GM12891 (cell line): ENCODE results near the gene CPHXL2.

Source experiments
- PAX5 ChIP-seq: IDR thresholded peaks from 2 replicates; pipeline ENCODE4 v1.6.1; 2011; ENCODE audit warnings: low read length, moderate library complexity, mild to moderate bottlenecking; ENCODE audit not compliant: insufficient read depth, severe bottlenecking
- POLR2A ChIP-seq: IDR thresholded peaks from 2 replicates; pipeline ENCODE4 v1.6.1; 2011; ENCODE audit warnings: low read depth, low read length, control low read depth
- POLR2AphosphoS5 ChIP-seq: IDR thresholded peaks from 2 replicates; pipeline ENCODE4 v1.6.1; 2011; ENCODE audit warnings: low read depth, low read length, control low read depth
- POU2F2 ChIP-seq: IDR thresholded peaks from 2 replicates; pipeline ENCODE4 v1.6.1; 2011; ENCODE audit warnings: low read depth, mild to moderate bottlenecking, control low read depth, low read length, moderate library complexity
- SPI1 ChIP-seq: IDR thresholded peaks from 2 replicates; pipeline ENCODE4 v1.6.1; 2011; ENCODE audit warnings: low read depth, low read length, control low read depth
- TAF1 ChIP-seq: IDR thresholded peaks from 2 replicates; pipeline ENCODE4 v1.6.1; 2011; ENCODE audit warnings: low read depth, low read length, control low read depth

DNA sequence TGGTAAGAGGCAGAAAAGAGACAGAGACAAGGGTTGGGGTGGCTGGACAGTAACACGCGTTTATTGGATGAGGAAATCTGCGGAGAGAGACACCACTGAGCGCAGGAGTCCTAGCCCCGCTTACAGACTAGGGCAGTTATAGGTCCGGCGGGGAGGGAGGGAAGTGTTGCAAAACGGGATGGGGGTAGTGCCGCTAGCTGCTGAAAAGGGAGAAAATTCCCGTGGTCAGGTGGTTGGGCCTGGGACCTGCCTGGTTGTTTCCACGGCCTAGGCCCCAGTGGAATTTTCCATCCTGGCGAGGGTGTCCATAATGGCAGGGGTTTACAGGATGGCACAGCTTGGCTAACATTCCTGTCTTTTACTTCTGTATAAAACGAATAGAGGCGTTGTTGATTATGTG lies 5.5 kb upstream of the CPHXL2 start:
- no peak for TF ChIP-seq POLR2A
- no peak for TF ChIP-seq POLR2AphosphoS5
- TF ChIP-seq TAF1: no peak
- no peak for TF ChIP-seq PAX5
- no peak for TF ChIP-seq SPI1
- TF ChIP-seq POU2F2: no peak
